Peyer's patch (tissue), 4 donors: ENCODE measurements around the gene PDCD6IP. TPM values are rescaled to one million over a fixed set of nuclear protein-coding genes. Genes with fewer than 3 reads are reported as not detected.
"Not testable (repeated sequence)": the region's sequence is repeated elsewhere in the genome, so short reads cannot be mapped to it uniquely, and the experiment has no call there.

Source experiments
- DNase-seq, 3 donors: peaks; one replicate each; pipeline ENCODE4 v3.0.0-alpha.2; 2017 to 2019
- H3K27ac ChIP-seq, 4 donors: fragments of 200-600 bp; sonication (generic); one replicate each; pipeline ENCODE4 v1.5.1; 2016 to 2019
- H3K27me3 ChIP-seq, 2 donors: fragments of 200-600 bp; sonication (generic); one replicate each; pipeline ENCODE4 v1.5.1; 2019
- H3K36me3 ChIP-seq, 3 donors: fragments of 200-600 bp; sonication (generic); one replicate each; pipeline ENCODE4 v1.5.1; 2016 to 2019
- H3K4me1 ChIP-seq, 4 donors: fragments of 200-600 bp; sonication (generic); one replicate each; pipeline ENCODE4 v1.5.1; 2016 to 2019
- H3K4me3 ChIP-seq, 4 donors: fragments of 200-600 bp; sonication (generic); 1 replicate in 3 of 4; 2 replicates in 1 of 4; pipeline ENCODE4 v1.5.1; 2016 to 2019; ENCODE audit warnings: mild to moderate bottlenecking in 1 of 4
- H3K9me3 ChIP-seq, 4 donors: fragments of 200-600 bp; sonication (generic); one replicate each; pipeline ENCODE4 v1.5.1; 2016 to 2019; ENCODE audit warnings: mild to moderate bottlenecking in 1 of 4
- POLR2A ChIP-seq, 2 donors: fragments of 450-650 bp; IDR thresholded peaks; one replicate each; pipeline ENCODE4 v1.5.1; 2017; ENCODE audit warnings: antibody characterized with exemption in 2 of 2, mild to moderate bottlenecking in 2 of 2, moderate library complexity in 2 of 2
- total RNA-seq, 4 donors: library from RNA; depleted of rRNA; stranded (reverse); fragments of >200 nt; gene quantifications; one replicate each; pipeline ENCODE4 v1.1.0, GENCODE V29; 2016
- TF ChIP-seq, protein P1 (sequence below), 6 experiments: fragments of 450-650 bp in 4 of 6; fragments of 200-600 bp in 2 of 6; sonication (generic) in 1 of 6; IDR thresholded peaks; one replicate each; pipeline ENCODE4 v1.5.1; 2017 to 2019; ENCODE audit warnings: antibody characterized with exemption in 6 of 6, mild to moderate bottlenecking in 3 of 6, moderate library complexity in 1 of 6

PDCD6IP gene
- total RNA-seq, 4 donors from 2014 or later: 49.5 to 151 (median 136) TPM

DNA sequence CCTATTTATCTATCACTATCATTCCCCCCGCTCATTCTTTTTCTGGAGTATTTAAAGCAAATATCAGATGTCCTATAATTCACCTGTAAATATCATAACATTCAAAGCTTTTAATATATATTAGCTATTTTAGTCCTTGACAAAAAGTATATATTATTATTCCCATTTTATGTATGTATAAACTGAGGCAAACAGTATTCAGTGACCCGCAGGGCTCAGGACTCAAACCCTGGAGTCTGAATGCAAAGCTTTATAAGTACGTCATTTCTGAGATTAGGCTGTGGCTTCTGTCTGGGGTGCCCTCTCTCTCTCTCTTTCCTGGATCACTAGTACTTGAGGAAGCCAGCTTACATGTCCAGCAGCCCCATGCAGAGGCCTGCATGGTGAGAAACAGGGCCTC is 20.4 kb upstream of the PDCD6IP start:
- TF ChIP-seq, protein P1, sequence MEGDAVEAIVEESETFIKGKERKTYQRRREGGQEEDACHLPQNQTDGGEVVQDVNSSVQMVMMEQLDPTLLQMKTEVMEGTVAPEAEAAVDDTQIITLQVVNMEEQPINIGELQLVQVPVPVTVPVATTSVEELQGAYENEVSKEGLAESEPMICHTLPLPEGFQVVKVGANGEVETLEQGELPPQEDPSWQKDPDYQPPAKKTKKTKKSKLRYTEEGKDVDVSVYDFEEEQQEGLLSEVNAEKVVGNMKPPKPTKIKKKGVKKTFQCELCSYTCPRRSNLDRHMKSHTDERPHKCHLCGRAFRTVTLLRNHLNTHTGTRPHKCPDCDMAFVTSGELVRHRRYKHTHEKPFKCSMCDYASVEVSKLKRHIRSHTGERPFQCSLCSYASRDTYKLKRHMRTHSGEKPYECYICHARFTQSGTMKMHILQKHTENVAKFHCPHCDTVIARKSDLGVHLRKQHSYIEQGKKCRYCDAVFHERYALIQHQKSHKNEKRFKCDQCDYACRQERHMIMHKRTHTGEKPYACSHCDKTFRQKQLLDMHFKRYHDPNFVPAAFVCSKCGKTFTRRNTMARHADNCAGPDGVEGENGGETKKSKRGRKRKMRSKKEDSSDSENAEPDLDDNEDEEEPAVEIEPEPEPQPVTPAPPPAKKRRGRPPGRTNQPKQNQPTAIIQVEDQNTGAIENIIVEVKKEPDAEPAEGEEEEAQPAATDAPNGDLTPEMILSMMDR (IDR thresholded peaks at IDR 0.05): no peak
- TF ChIP-seq POLR2A (IDR thresholded peaks at IDR 0.05): no peak
- no peak overlapping the region for H3K27ac ChIP-seq
- H3K36me3 ChIP-seq: no peaks in the 10 kb centered on the region
- DNase-seq: no peak
- H3K9me3 ChIP-seq: no peaks in the 10 kb centered on the region
- H3K27me3 ChIP-seq: no peaks in the 10 kb centered on the region
- no peaks in the 10 kb centered on the region for H3K4me1 ChIP-seq
- H3K4me3 ChIP-seq: no peak overlapping the region

DNA sequence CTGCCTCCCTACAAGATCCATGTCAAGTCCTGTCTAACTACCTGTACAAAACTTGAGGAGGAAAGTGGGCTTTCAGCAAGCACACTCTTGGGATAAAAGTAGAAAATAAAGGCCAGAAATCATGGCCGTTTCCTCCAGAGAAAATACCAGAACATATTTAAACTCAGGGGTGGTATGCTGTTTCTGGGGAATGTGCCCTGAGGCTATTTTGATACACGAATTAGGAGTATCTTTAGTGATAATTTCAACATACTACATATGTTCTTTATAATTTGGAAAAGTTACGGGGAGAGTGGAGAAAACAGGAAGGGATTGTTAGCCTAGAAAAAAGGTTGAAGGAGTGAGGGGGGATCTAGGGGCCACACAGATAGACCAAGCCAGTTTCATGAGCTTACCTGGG is 18.7 kb upstream of the PDCD6IP start:
- H3K36me3 ChIP-seq: no peaks in the 10 kb centered on the region
- TF ChIP-seq, protein P1 (IDR thresholded peaks at IDR 0.05): no peak
- TF ChIP-seq POLR2A (IDR thresholded peaks at IDR 0.05): no peak

GRCh38 chr3:33781413-33781812 is 17.0 kb upstream of the PDCD6IP start:
- not testable (repeated sequence) for H3K27ac ChIP-seq, H3K4me3 ChIP-seq, H3K27me3 ChIP-seq, H3K36me3 ChIP-seq, H3K9me3 ChIP-seq, DNase-seq, H3K4me1 ChIP-seq

More for the DNA sequence above, 18.7 kb upstream of the PDCD6IP start:
- no peaks in the 10 kb centered on the region for H3K27me3 ChIP-seq
- H3K4me1 ChIP-seq: no peaks in the 10 kb centered on the region
- DNase-seq: no peak
- no peak overlapping the region for H3K4me3 ChIP-seq
- H3K27ac ChIP-seq: no peak overlapping the region
- no peaks in the 10 kb centered on the region for H3K9me3 ChIP-seq

DNA sequence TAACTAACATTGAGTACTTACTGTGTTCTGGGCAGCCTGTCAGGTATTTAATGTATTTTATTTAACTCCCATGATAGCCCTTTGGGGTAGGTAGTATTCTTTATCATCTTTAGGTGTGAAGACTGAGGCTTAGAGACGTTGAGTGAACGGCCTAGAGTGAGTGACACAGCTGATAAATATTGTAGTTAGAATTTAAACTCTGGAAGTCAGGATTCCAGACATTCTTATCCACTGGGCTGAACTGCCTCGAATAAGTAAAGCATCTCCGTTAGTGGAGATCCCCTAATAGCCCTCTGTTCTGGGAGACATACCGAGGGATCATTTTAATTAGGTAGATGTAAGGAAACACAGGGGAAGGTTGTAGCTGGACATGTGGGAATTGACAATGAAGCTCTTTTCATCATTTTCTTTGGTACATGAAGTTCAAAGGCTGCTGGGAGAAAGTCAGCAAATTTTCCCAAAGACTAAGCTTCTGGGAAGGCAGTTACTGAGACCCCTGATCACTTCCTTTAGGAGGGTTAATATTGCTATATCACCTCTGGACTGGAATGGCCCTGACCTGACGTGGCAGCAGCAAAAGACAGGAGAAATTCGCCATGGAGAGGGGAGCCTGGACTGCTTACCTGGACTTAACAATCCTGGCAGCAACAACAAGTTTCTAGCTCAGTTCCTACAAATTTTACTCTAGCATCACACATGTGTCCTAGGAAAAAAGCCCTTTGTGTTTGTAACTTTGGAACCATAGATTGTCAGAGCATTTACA is 11.7 kb upstream of the PDCD6IP start:
- DNase-seq: no peak
- H3K4me3 ChIP-seq: peak overlapping the region in 1 of 4 donors; percentile 9

GRCh38 chr3:33787328-33788009 is 11.0 kb upstream of the PDCD6IP start:
- Histone ChIP-seq H3K27ac (no peak overlapping the region), H3K9me3 (no peaks in the 10 kb centered on the region), H3K36me3 (no peaks in the 10 kb centered on the region), H3K27me3 (no peaks in the 10 kb centered on the region), H3K4me1 (no peaks in the 10 kb centered on the region), H3K4me3 (peak overlapping the region in 1 of 4 donors; percentile 9)
- DNase-seq: peak; percentile 38 to 84 (median 65)
- TF ChIP-seq, protein P1 (IDR thresholded peaks at IDR 0.05): peak in 5 of 6 experiments; percentile 18 to 86 (median 73)
- TF ChIP-seq POLR2A (IDR thresholded peaks at IDR 0.05): no peak

More for the DNA sequence above, 11.7 kb upstream of the PDCD6IP start:
- Histone ChIP-seq H3K27ac (no peak overlapping the region), H3K36me3 (no peaks in the 10 kb centered on the region), H3K27me3 (no peaks in the 10 kb centered on the region), H3K4me1 (no peaks in the 10 kb centered on the region), H3K9me3 (no peaks in the 10 kb centered on the region)
- TF ChIP-seq, protein P1 (IDR thresholded peaks at IDR 0.05): no peak
- no peak for TF ChIP-seq POLR2A (IDR thresholded peaks at IDR 0.05)
